ENCODE measurements around the gene ATMIN.

GRCh38 chr16:80997139-80997798, 38.4 kb upstream of the ATMIN start:
- TF ChIP-seq, protein P1, sequence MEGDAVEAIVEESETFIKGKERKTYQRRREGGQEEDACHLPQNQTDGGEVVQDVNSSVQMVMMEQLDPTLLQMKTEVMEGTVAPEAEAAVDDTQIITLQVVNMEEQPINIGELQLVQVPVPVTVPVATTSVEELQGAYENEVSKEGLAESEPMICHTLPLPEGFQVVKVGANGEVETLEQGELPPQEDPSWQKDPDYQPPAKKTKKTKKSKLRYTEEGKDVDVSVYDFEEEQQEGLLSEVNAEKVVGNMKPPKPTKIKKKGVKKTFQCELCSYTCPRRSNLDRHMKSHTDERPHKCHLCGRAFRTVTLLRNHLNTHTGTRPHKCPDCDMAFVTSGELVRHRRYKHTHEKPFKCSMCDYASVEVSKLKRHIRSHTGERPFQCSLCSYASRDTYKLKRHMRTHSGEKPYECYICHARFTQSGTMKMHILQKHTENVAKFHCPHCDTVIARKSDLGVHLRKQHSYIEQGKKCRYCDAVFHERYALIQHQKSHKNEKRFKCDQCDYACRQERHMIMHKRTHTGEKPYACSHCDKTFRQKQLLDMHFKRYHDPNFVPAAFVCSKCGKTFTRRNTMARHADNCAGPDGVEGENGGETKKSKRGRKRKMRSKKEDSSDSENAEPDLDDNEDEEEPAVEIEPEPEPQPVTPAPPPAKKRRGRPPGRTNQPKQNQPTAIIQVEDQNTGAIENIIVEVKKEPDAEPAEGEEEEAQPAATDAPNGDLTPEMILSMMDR (IDR thresholded peaks at IDR 0.05) = peak in 1 of 7 experiments; percentile 7
- TF ChIP-seq POLR2A (IDR thresholded peaks at IDR 0.05) (no peak), POLR2AphosphoS5 (IDR thresholded peaks at IDR 0.05) (no peak), EP300 (IDR thresholded peaks at IDR 0.05) (no peak)
